Endothelial cell of umbilical vein (primary cell): ENCODE data around the gene FAM222A. TPM values are rescaled to one million over a fixed set of nuclear protein-coding genes. Genes with fewer than 3 reads are reported as not detected.

Source experiments
- BruUV-seq: library from RNA; stranded (reverse); fragments of 400-500 nt; replicated peaks from 2 replicates; lab custom pipeline; 2021; lab: Mats Ljungman, UMichigan
- CTCF ChIA-PET: fragments of 300-600, 350-600 bp; sonication (Branson Sonifier 250); formaldehyde crosslinking; loops from one replicate; lab custom pipeline; 2021; ENCODE audit warnings: antibody characterized with exemption, inconsistent platforms; lab: Charles Lee
- POLR2A ChIA-PET: fragments of 300-600, 350-600 bp; sonication (Branson Sonifier 250); formaldehyde crosslinking; loops from one replicate; lab custom pipeline; 2021; ENCODE audit warnings: antibody characterized with exemption, inconsistent platforms; lab: Charles Lee
- DNase-seq: peaks from one replicate; pipeline ENCODE4 v3.0.0-alpha.2; 2011; ENCODE audit warnings: low read depth, low spot score
- FAIRE-seq: peaks from 2 replicates; lab custom pipeline; 2011; peaks lifted over from hg19 to GRCh38; lab: Jason Lieb, UNC
- H2AFZ ChIP-seq: 2 replicates; pipeline ENCODE4 v1.6.0; 2012; ENCODE audit warnings: low read depth, low read length, control low read depth, inconsistent platforms
- H3K27ac ChIP-seq: 2 replicates; pipeline ENCODE4 v1.5.1; 2011; ENCODE audit warnings: low read depth, mild to moderate bottlenecking, control low read depth, low read length, moderate library complexity; ENCODE audit not compliant: insufficient read depth
- H3K27me3 ChIP-seq, 2 experiments: 2 replicates each; pipeline versions ENCODE4 v1.6.0 to v1.6.1; 2011; ENCODE audit warnings: low read length in 2 of 2, mixed read lengths in 1 of 2; ENCODE audit not compliant: control insufficient read depth in 2 of 2, insufficient read depth in 2 of 2
- H3K36me3 ChIP-seq, 2 experiments: 2 replicates in 1 of 2; 3 replicates in 1 of 2; pipeline ENCODE4 v1.5.1; 2011; ENCODE audit warnings: low read length in 2 of 2, mild to moderate bottlenecking in 1 of 2, moderate library complexity in 1 of 2; ENCODE audit not compliant: control insufficient read depth in 2 of 2, insufficient read depth in 2 of 2; ENCODE audit errors: extremely low read depth in 1 of 2
- H3K4me1 ChIP-seq: 3 replicates; pipeline ENCODE4 v1.5.1; 2011; ENCODE audit warnings: mild to moderate bottlenecking, low read length; ENCODE audit not compliant: control insufficient read depth, insufficient read depth; ENCODE audit errors: extremely low read depth
- H3K4me2 ChIP-seq: 2 replicates; pipeline ENCODE4 v1.6.1; 2011; ENCODE audit warnings: low read length, control low read depth, mixed read lengths; ENCODE audit not compliant: insufficient read depth
- H3K4me3 ChIP-seq, 3 experiments: fragments of 200-600 bp in 1 of 3; sonication (generic), shearing (Covaris generic) in 1 of 3; replicated peaks in 1 of 3; 2 replicates each; pipeline ENCODE4 v1.5.1; 2011 to 2016; ENCODE audit warnings: control low read depth in 3 of 3, low read length in 3 of 3, mild to moderate bottlenecking in 2 of 3, inconsistent platforms in 1 of 3, low read depth in 1 of 3, moderate library complexity in 1 of 3; ENCODE audit not compliant: insufficient read depth in 1 of 3
- H3K79me2 ChIP-seq: 2 replicates; pipeline ENCODE4 v1.6.0; 2012; ENCODE audit warnings: low read length, inconsistent platforms; ENCODE audit not compliant: control insufficient read depth, insufficient read depth
- H3K9ac ChIP-seq: replicated peaks from 2 replicates; pipeline ENCODE3; 2011; ENCODE audit warnings: low read length, control low read depth; ENCODE audit not compliant: insufficient read depth; ENCODE audit errors: extremely low read depth
- H3K9me1 ChIP-seq: replicated peaks from 3 replicates; pipeline ENCODE4 v1.6.0; 2011; ENCODE audit warnings: mild to moderate bottlenecking, low read length; ENCODE audit not compliant: control insufficient read depth, insufficient read depth; ENCODE audit errors: extremely low read depth
- H3K9me3 ChIP-seq: replicated peaks from 2 replicates; pipeline ENCODE4 v1.5.1; 2012; ENCODE audit warnings: low read length, inconsistent platforms; ENCODE audit not compliant: control insufficient read depth, insufficient read depth
- H4K20me1 ChIP-seq: replicated peaks from 2 replicates; pipeline ENCODE3; 2011; ENCODE audit warnings: mild to moderate bottlenecking, low read length; ENCODE audit not compliant: control insufficient read depth, insufficient read depth; ENCODE audit errors: extremely low read depth
- CTCF ChIP-seq, 2 donors: IDR thresholded peaks; 1 replicate in 1 of 2; 2 replicates in 1 of 2; pipeline ENCODE4 v1.5.1; 2011; ENCODE audit warnings: low read length in 2 of 2, mild to moderate bottlenecking in 2 of 2, moderate library complexity in 2 of 2, control low read depth in 1 of 2, inconsistent platforms in 1 of 2, low read depth in 1 of 2; ENCODE audit not compliant: insufficient read depth in 1 of 2; ENCODE audit errors: extremely low read depth in 1 of 2
- EZH2 ChIP-seq: IDR thresholded peaks from 2 replicates; pipeline ENCODE4 v1.6.1; 2012; ENCODE audit warnings: borderline replicate concordance, low read depth, mild to moderate bottlenecking, moderate library complexity, low read length, inconsistent platforms; ENCODE audit not compliant: severe bottlenecking
- FOS ChIP-seq: IDR thresholded peaks from 2 replicates; pipeline ENCODE4 v1.6.1; 2011; ENCODE audit warnings: mild to moderate bottlenecking, low read length, moderate library complexity, borderline replicate concordance; ENCODE audit not compliant: insufficient read depth
- GATA2 ChIP-seq: IDR thresholded peaks from 2 replicates; pipeline ENCODE4 v1.7.0; 2011; ENCODE audit warnings: low read depth, mild to moderate bottlenecking, moderate library complexity, mixed read lengths, low read length; ENCODE audit not compliant: insufficient read length, insufficient read depth
- JUN ChIP-seq: IDR thresholded peaks from 2 replicates; pipeline ENCODE4 v1.6.1; 2011; ENCODE audit warnings: borderline replicate concordance, low read depth; ENCODE audit not compliant: insufficient read length, insufficient read depth
- MAX ChIP-seq: IDR thresholded peaks from 2 replicates; pipeline ENCODE4 v1.6.1; 2011; ENCODE audit not compliant: insufficient read depth, insufficient read length
- MYC ChIP-seq: IDR thresholded peaks from one replicate; pipeline ENCODE4 v1.6.1; 2011; ENCODE audit warnings: mild to moderate bottlenecking, low read depth, low read length
- POLR2A ChIP-seq: IDR thresholded peaks from 2 replicates; pipeline ENCODE4 v1.6.1; 2012; ENCODE audit warnings: low read depth, mild to moderate bottlenecking, control low read depth, low read length
- POLR2AphosphoS5 ChIP-seq: IDR thresholded peaks from 2 replicates; pipeline ENCODE4 v1.6.1; 2012; ENCODE audit warnings: low read depth, mild to moderate bottlenecking, control low read depth, low read length, moderate library complexity; ENCODE audit not compliant: insufficient read depth
- dilution Hi-C: fragments of 300-500 bp; cut with MboI; formaldehyde crosslinking; loops from one replicate; pipeline ENCODE4 v1.15.0; 2019; ENCODE audit warnings: low sequenced_read_pairs; ENCODE audit not compliant: extremely low pct_ligation_motif_present
- intact Hi-C: fragments of 100-400 bp; cut with micrococcal nuclease; formaldehyde crosslinking; loops from one replicate; pipeline ENCODE4 v1.10.0; 2022
- polyA plus RNA-seq, 4 experiments: library from polyadenylated mRNA; depleted of rRNA in 3 of 4; stranded (reverse) in 3 of 4; unstranded in 1 of 4; fragments of >200 nt; gene quantifications; 2 replicates each; pipeline versions ENCODE4 v1.2.1 to v1.2.3, GENCODE V29; 2011 to 2012; ENCODE audit warnings: missing spikeins in 1 of 4
- total RNA-seq: library from RNA; stranded (reverse); gene quantifications from 2 replicates; pipeline ENCODE4 v1.2.3, GENCODE V29; 2021

Gene FAM222A
- total and polyA plus RNA-seq, 2 donors (not counting 3 experiments of a cell fraction or from before 2014, with no cell fraction given): 0.62 to 1.7 TPM

GRCh38 chr12:109715310-109716091 lies 1.9 kb downstream of the FAM222A start:
- Histone ChIP-seq H3K4me2 (no peak overlapping the region), H3K27ac (no peak overlapping the region), H3K4me1 (no peaks in the 10 kb centered on the region), H3K9me3 (no peaks in the 10 kb centered on the region), H3K79me2 (no peaks in the 10 kb centered on the region), H3K9ac (no peak overlapping the region), H2AFZ (no peak overlapping the region), H3K27me3 (peaks cover 31 to 37% of the 10 kb centered on the region in 2 experiments), H3K4me3 (no peak overlapping the region), H3K36me3 (no peaks in the 10 kb centered on the region), H3K9me1 (no peaks in the 10 kb centered on the region), H4K20me1 (no peaks in the 10 kb centered on the region)
- no TSS peak for BruUV-seq
- intact Hi-C loops: loop anchor here (2.0 to 10.0 kb wide), 3 partner anchors 62 to 141 kb away; partner anchors contain the start of genes MMAB and MVK
- ChIA-PET POLR2A (no interaction called here), CTCF (interaction anchor here (1.2 to 1.7 kb wide), 3 partner anchors 7 to 196 kb away, joined by 3 to 7 read pairs (median 6); no protein-coding TSS in a partner anchor)
- dilution Hi-C loops: no loop called here
- DNase-seq (no peak), FAIRE-seq (no peak)
- TF ChIP-seq MAX (no peak), EZH2 (no peak), POLR2AphosphoS5 (no peak), JUN (no peak), CTCF (IDR thresholded peaks at IDR 0.05; ENCODE audit: extremely low read depth in 1 of 2, insufficient read depth in 1 of 2, low read depth in 1 of 2, low read length in 2 of 2) (no peak), MYC (no peak), FOS (no peak), POLR2A (no peak), GATA2 (no peak)
